Adipocyte (in vitro differentiated cells): Measurements from ENCODE around the gene ENTPD3.

ENCODE experiments used
- DNase-seq: peaks from one replicate; pipeline ENCODE4 v3.0.0-alpha.2; 2015; ENCODE audit warnings: low read depth
- H3K27me3 ChIP-seq: replicated peaks from 2 replicates; pipeline ENCODE4 v1.7.0; 2013; ENCODE audit warnings: mild to moderate bottlenecking, low read length, moderate library complexity; ENCODE audit not compliant: control insufficient read depth, insufficient read depth
- H3K36me3 ChIP-seq: 2 replicates; pipeline ENCODE4 v1.7.0; 2013; ENCODE audit warnings: low read length, mild to moderate bottlenecking, moderate library complexity; ENCODE audit not compliant: control insufficient read depth, insufficient read depth, severe bottlenecking
- H3K4me1 ChIP-seq: 2 replicates; pipeline ENCODE4 v1.7.0; 2013; ENCODE audit warnings: mild to moderate bottlenecking, low read length, moderate library complexity; ENCODE audit not compliant: control insufficient read depth, insufficient read depth
- H3K4me3 ChIP-seq: 2 replicates; pipeline ENCODE4 v1.7.0; 2013; ENCODE audit warnings: mild to moderate bottlenecking, low read length, moderate library complexity
- H3K9ac ChIP-seq: 2 replicates; pipeline ENCODE4 v1.7.0; 2013; ENCODE audit warnings: mild to moderate bottlenecking, low read length, moderate library complexity
- H3K9me3 ChIP-seq: 2 replicates; pipeline ENCODE4 v1.7.0; 2013; ENCODE audit warnings: mild to moderate bottlenecking, low read length, moderate library complexity; ENCODE audit not compliant: control insufficient read depth

ENTPD3 gene, protein sequence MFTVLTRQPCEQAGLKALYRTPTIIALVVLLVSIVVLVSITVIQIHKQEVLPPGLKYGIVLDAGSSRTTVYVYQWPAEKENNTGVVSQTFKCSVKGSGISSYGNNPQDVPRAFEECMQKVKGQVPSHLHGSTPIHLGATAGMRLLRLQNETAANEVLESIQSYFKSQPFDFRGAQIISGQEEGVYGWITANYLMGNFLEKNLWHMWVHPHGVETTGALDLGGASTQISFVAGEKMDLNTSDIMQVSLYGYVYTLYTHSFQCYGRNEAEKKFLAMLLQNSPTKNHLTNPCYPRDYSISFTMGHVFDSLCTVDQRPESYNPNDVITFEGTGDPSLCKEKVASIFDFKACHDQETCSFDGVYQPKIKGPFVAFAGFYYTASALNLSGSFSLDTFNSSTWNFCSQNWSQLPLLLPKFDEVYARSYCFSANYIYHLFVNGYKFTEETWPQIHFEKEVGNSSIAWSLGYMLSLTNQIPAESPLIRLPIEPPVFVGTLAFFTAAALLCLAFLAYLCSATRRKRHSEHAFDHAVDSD

GRCh38 chr3:40387001-40387894 lies at the start of gene ENTPD3:
Gene ENTPD3, plus strand, starts transcription at chr3:40387184. Its CDS starts 874 bp downstream, at chr3:40388058.
- H3K9me3 ChIP-seq: no peaks in the 10 kb centered on the region
- peaks cover 14% of the 10 kb centered on the region for H3K4me1 ChIP-seq
- H3K9ac ChIP-seq: peak within 1 kb of the TSS; percentile 41
- H3K36me3 ChIP-seq: no peaks in the 10 kb centered on the region
- peaks cover 3% of the 10 kb centered on the region for H3K27me3 ChIP-seq
- H3K4me3 ChIP-seq: peak within 1 kb of the TSS; percentile 79
- peak; percentile 47 for DNase-seq

GRCh38 chr3:40339871-40340270 lies 47.1 kb upstream of the ENTPD3 start:
- no peak for DNase-seq
- Histone ChIP-seq H3K4me3 (no peak overlapping the region), H3K27me3 (no peaks in the 10 kb centered on the region)

DNA sequence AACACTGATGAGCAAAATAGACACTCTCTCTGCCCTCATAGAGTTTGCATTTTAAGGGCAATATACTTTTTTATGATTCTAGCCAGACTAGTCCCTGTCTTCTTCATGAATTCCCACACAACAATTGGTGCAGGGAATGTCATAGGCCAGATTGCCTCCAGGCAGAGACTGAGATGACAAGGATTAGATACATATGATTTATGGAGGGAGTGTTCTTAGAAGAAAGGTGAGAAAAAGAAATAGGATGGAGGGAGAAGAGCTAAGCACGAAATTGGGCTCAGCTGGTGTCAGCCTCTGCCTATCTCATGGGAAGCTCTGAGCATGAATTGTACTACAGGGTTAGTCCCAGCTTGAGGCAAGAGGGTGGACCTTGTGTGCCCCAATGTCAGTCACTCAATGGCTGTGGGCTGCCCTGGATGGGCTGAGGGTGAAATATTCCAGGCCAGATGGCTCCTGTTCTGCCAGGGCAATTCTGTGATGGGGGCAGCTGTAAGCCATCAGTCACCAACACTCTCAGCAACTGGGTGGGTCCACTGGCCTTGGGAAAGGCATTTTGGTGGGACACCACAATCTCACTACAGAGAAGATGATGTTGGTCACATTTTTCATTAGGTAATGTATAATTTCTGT lies 46.3 kb upstream of the ENTPD3 start:
- Histone ChIP-seq H3K27me3 (no peaks in the 10 kb centered on the region), H3K4me3 (no peak overlapping the region), H3K9me3 (no peaks in the 10 kb centered on the region), H3K36me3 (no peaks in the 10 kb centered on the region), H3K9ac (no peak overlapping the region), H3K4me1 (no peaks in the 10 kb centered on the region)
- no peak for DNase-seq

More at GRCh38 chr3:40339871-40340270, 47.1 kb upstream of the ENTPD3 start:
- H3K9ac ChIP-seq: no peak overlapping the region
- no peaks in the 10 kb centered on the region for H3K36me3 ChIP-seq
- H3K4me1 ChIP-seq: no peaks in the 10 kb centered on the region
- no peaks in the 10 kb centered on the region for H3K9me3 ChIP-seq

DNA sequence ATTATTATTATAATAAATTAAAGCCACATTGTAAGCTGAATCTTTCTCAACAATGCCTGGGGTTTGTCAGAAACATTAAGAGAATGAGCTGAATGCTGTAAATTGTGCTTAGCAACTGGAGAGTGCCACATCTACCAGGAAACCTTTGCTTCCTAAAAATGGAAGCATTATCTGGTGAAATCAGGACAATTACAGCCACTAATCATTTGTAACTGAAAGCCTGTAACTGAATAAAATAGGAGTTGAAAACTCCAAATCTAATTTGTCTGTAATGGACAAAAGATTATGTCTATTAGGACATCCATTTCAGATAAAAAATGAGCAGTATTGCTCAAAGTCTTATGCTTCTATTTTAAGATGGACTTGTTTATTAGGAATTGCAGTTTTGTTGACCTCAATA lies 45.3 kb upstream of the ENTPD3 start:
- Histone ChIP-seq H3K27me3 (no peaks in the 10 kb centered on the region), H3K36me3 (no peaks in the 10 kb centered on the region), H3K4me3 (no peak overlapping the region), H3K4me1 (no peaks in the 10 kb centered on the region), H3K9ac (no peak overlapping the region), H3K9me3 (no peaks in the 10 kb centered on the region)
- DNase-seq: no peak

DNA sequence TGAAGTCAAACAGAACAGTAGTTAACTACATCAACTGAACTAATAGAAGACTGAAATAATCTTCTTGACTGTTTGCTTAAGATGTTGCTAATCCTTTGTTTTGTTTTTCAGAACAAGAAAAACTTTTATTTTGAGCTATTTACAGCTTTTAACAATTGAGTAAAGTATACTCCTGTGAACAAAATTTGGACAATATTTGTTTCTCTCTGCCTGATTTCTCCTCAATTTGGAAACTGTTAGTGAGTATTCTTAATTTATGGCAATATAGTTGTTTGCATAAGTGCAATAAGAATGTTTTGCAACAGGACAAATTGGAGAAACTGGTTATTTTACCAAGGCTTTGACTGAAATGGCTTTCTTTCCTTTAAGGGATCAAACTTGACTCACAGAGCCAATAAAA lies 36.5 kb upstream of the ENTPD3 start:
- Histone ChIP-seq H3K4me3 (no peak overlapping the region), H3K36me3 (no peaks in the 10 kb centered on the region), H3K27me3 (no peaks in the 10 kb centered on the region), H3K4me1 (no peaks in the 10 kb centered on the region), H3K9me3 (peaks cover 8% of the 10 kb centered on the region), H3K9ac (no peak overlapping the region)
- no peak for DNase-seq

GRCh38 chr3:40355410-40355809 lies 31.6 kb upstream of the ENTPD3 start:
- no peak for DNase-seq
- peaks cover 8% of the 10 kb centered on the region for H3K4me1 ChIP-seq
- H3K36me3 ChIP-seq: no peaks in the 10 kb centered on the region
- H3K9me3 ChIP-seq: peaks cover 2% of the 10 kb centered on the region
- no peaks in the 10 kb centered on the region for H3K27me3 ChIP-seq
- no peak overlapping the region for H3K4me3 ChIP-seq
- H3K9ac ChIP-seq: no peak overlapping the region

DNA sequence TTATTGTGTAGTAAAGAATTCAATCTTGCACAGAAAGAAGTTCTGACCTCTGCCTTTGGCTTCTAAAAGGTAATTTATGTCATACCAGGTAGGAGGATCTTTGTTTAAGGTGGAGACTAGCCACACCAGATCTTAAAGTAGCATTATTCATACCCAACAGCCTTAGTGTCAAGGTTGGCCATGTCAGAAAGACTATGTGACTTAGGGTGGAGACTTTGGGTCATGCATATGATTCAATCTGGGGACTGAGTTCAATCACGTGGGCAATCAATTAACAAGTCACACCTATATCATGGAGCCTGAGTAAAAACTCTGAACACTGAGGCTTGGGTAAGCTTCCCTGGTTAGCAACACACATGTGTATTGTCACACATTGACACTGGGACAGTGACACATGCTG lies 28.5 kb upstream of the ENTPD3 start:
- no peak for DNase-seq
- no peaks in the 10 kb centered on the region for H3K9me3 ChIP-seq
- no peak overlapping the region for H3K4me3 ChIP-seq

DNA sequence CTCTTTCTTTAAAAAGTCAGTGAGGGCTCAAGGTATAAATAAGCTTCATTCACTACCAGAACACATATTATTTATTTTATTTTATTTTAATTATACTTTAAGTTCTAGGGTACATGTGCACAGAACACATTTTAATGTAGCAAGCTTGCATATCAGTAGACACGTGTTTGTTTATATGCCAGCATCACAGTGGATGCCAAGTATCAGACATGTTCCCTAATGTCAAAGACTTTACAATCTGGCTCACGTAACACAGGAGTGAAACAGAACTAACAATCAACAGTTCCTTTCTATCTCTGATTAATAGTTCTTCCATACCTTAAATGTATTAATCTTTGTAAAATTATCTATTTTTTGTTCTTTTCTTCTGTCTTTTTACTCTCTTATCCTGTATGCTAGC lies 23.3 kb upstream of the ENTPD3 start:
- Histone ChIP-seq H3K9ac (no peak overlapping the region), H3K4me3 (no peak overlapping the region), H3K9me3 (no peaks in the 10 kb centered on the region), H3K36me3 (no peaks in the 10 kb centered on the region), H3K4me1 (peaks cover 14% of the 10 kb centered on the region), H3K27me3 (no peaks in the 10 kb centered on the region)
- DNase-seq: no peak

More for the DNA sequence above, 28.5 kb upstream of the ENTPD3 start:
- Histone ChIP-seq H3K27me3 (no peaks in the 10 kb centered on the region), H3K36me3 (no peaks in the 10 kb centered on the region), H3K9ac (no peak overlapping the region), H3K4me1 (peaks cover 8% of the 10 kb centered on the region)

GRCh38 chr3:40366203-40367162 lies 20.5 kb upstream of the ENTPD3 start:
- H3K27me3 ChIP-seq: no peaks in the 10 kb centered on the region
- no peaks in the 10 kb centered on the region for H3K36me3 ChIP-seq
- peaks cover 14% of the 10 kb centered on the region for H3K4me1 ChIP-seq
- DNase-seq: peak; percentile 33
- no peaks in the 10 kb centered on the region for H3K9me3 ChIP-seq
- H3K9ac ChIP-seq: peak overlapping the region; percentile 22
- peak overlapping the region; percentile 38 for H3K4me3 ChIP-seq

- Histone ChIP-seq H3K27me3 (no peaks in the 10 kb centered on the region), H3K9ac (no peak overlapping the region), H3K4me1 (peaks cover 26% of the 10 kb centered on the region), H3K36me3 (no peaks in the 10 kb centered on the region), H3K4me3 (no peak overlapping the region), H3K9me3 (no peaks in the 10 kb centered on the region)
- DNase-seq: no peak
Observed at GRCh38 chr3:40369716-40370115, 17.3 kb upstream of the ENTPD3 start.
